Cardiac muscle cell (in vitro differentiated cells and primary cell): ENCODE measurements around the gene ATP8A2. TPM values are rescaled to one million over a fixed set of nuclear protein-coding genes. Genes with fewer than 3 reads are reported as not detected.
A peak's percentile ranks its signal among the peaks of the same experiment; 100 is the strongest.

Experiments used
- DNase-seq, 2 donors: peaks; one replicate each; pipeline versions ENCODE4 v3.0.0 to v3.0.0-alpha.2; 2010 to 2017; ENCODE audit warnings: low read depth in 1 of 2, low spot score in 1 of 2
- H3K27ac ChIP-seq: fragments of 200-600 bp; sonication (generic); 2 replicates; pipeline ENCODE4 v1.5.1; 2016
- H3K27me3 ChIP-seq: fragments of 200-600 bp; sonication (generic); 2 replicates; pipeline ENCODE4 v1.6.0; 2016; ENCODE audit warnings: control low read depth
- H3K36me3 ChIP-seq: fragments of 200-600 bp; sonication (generic); 2 replicates; pipeline ENCODE4 v1.5.1; 2016; ENCODE audit warnings: control low read depth
- H3K4me1 ChIP-seq: fragments of 200-600 bp; sonication (generic); 2 replicates; pipeline ENCODE4 v1.8.1; 2017; ENCODE audit warnings: low read depth, mild to moderate bottlenecking, mixed run types
- H3K4me3 ChIP-seq: fragments of 200-600 bp; sonication (generic); 2 replicates; pipeline ENCODE4 v1.5.1; 2016; ENCODE audit warnings: mild to moderate bottlenecking
- H3K9me3 ChIP-seq: fragments of 200-600 bp; sonication (generic); 2 replicates; pipeline ENCODE4 v1.5.1; 2017; ENCODE audit warnings: low read depth, mild to moderate bottlenecking, control low read depth
- polyA plus RNA-seq: library from polyadenylated mRNA; unstranded; fragments of >200 nt; fragmentation: Nextera tagmentation; extraction: Ambion mirVana; gene quantifications from 2 replicates; pipeline ENCODE4 v1.2.1, GENCODE V29; 2016
- total RNA-seq: library from RNA; depleted of rRNA; stranded (reverse); fragments of >200 nt; gene quantifications from 2 replicates; pipeline ENCODE4 v1.2.3, GENCODE V29; 2016
- TF ChIP-seq, protein P1 (sequence below): IDR thresholded peaks from 2 replicates; pipeline ENCODE4 v1.5.1; 2012; ENCODE audit warnings: low read depth, mild to moderate bottlenecking, low read length

The ATP8A2 gene
- total RNA-seq (0.86 and 1.6 TPM in 2 replicates), polyA plus RNA-seq (0.31 and 0.89 TPM in 2 replicates)

DNA sequence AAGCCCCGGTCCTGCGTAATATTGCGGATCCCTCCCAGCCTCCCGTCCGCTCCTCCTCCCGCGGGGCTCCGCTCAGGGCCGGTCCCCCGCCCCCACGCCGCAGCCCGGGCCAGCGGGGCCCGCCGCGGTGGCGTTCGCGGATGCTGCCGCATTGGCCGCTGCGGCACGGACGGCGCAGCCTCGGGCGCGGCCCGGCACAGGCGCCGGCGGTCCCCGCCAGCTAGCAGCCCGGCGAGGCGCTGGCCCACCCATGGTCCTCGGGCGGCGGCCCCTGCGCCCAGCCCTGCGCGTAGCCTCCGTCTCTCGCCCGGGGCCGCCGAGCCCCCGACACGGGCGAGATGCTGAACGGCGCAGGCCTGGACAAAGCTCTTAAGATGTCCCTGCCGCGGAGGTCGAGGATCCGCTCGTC is at the start of gene ATP8A2:
Gene ATP8A2 (plus strand): TSS at position 100 of the 409 bp plus-strand sequence. CDS start 239 bp downstream, at position 339.
- Histone ChIP-seq H3K27me3 (peaks cover 73% of the 10 kb centered on the region), H3K4me3 (peak within 1 kb of the TSS; percentile 76), H3K27ac (no peak within 1 kb of the TSS), H3K9me3 (no peaks in the 10 kb centered on the region), H3K36me3 (no peaks in the 10 kb centered on the region), H3K4me1 (peaks cover 4% of the 10 kb centered on the region)
- peak in 1 of 2 donors; percentile 59 for DNase-seq
- TF ChIP-seq, protein P1, sequence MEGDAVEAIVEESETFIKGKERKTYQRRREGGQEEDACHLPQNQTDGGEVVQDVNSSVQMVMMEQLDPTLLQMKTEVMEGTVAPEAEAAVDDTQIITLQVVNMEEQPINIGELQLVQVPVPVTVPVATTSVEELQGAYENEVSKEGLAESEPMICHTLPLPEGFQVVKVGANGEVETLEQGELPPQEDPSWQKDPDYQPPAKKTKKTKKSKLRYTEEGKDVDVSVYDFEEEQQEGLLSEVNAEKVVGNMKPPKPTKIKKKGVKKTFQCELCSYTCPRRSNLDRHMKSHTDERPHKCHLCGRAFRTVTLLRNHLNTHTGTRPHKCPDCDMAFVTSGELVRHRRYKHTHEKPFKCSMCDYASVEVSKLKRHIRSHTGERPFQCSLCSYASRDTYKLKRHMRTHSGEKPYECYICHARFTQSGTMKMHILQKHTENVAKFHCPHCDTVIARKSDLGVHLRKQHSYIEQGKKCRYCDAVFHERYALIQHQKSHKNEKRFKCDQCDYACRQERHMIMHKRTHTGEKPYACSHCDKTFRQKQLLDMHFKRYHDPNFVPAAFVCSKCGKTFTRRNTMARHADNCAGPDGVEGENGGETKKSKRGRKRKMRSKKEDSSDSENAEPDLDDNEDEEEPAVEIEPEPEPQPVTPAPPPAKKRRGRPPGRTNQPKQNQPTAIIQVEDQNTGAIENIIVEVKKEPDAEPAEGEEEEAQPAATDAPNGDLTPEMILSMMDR, result no peak

DNA sequence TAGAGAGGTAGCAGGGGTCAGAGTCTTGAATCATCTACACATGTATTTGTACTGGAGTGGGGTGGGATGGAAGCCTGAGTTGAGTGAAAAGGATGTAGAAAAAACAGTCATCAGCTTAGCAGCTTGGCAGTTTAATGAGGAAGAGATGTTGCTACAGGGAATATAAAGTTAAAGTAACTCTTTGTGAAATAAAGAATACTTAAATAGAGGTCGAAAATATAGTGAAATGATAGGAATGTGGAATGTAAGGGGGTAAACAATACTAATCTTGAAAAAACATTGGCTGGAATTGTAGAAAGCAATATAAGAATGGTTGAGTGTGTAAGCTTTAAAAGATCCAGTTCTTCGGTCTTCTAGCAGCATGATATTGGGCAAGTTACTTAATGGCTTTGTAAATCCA is 47.7 kb upstream of the ATP8A2 start:
- Histone ChIP-seq H3K27ac (no peak overlapping the region), H3K4me1 (no peaks in the 10 kb centered on the region), H3K4me3 (no peak overlapping the region), H3K27me3 (no peaks in the 10 kb centered on the region), H3K36me3 (peaks cover 87% of the 10 kb centered on the region), H3K9me3 (no peaks in the 10 kb centered on the region)
- TF ChIP-seq, protein P1, result no peak
- DNase-seq, result no peak

DNA sequence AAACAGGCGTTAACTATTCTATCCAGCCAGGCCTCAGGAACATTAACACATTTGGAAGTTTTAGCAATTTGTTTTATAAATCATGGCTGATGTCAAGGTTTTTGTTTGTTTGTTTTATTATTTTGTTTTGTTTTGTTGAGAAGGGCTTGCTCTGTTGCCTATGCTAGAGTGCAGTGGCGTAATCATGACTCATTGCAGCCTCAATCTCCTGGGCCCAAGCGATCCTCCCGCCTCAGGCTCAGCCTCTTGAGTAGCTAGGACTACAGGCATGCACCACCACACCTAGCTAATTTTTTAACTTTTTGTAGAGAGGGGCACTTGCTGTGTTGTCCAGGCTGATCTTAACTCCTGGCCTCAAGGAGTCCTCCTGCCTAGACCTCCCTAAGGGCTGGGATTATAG is 42.1 kb upstream of the ATP8A2 start:
- Histone ChIP-seq H3K9me3 (no peaks in the 10 kb centered on the region), H3K36me3 (peaks cover 71% of the 10 kb centered on the region), H3K4me3 (no peak overlapping the region), H3K27ac (no peak overlapping the region), H3K4me1 (no peaks in the 10 kb centered on the region), H3K27me3 (no peaks in the 10 kb centered on the region)
- TF ChIP-seq, protein P1, result no peak
- DNase-seq, result peak in 1 of 2 donors; percentile 42

DNA sequence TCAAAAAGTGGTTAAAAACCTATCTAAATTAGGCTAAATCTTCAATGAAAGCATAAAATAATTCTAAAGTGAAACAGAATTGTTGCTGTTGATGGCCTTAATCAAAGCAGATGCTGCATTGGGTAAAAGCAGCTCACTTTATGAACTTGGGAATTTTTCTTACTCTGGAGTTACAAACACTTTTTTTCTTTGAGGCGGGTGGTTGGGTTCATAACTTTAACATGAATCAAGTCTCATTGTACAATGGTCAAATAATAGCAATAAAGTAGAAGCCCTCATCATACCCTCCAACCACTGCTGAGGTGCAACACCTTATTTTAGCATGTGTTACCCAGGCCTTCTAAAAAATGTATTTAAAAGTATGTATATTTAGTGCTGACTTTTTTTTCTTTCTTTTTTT is 41.2 kb upstream of the ATP8A2 start:
- H3K36me3 ChIP-seq, result peaks cover 67% of the 10 kb centered on the region
- no peak overlapping the region for H3K27ac ChIP-seq
- DNase-seq, result peak in 1 of 2 donors; percentile 25
- no peaks in the 10 kb centered on the region for H3K9me3 ChIP-seq
- H3K4me3 ChIP-seq, result no peak overlapping the region
- H3K4me1 ChIP-seq, result no peaks in the 10 kb centered on the region
- TF ChIP-seq, protein P1, result no peak
- no peaks in the 10 kb centered on the region for H3K27me3 ChIP-seq

DNA sequence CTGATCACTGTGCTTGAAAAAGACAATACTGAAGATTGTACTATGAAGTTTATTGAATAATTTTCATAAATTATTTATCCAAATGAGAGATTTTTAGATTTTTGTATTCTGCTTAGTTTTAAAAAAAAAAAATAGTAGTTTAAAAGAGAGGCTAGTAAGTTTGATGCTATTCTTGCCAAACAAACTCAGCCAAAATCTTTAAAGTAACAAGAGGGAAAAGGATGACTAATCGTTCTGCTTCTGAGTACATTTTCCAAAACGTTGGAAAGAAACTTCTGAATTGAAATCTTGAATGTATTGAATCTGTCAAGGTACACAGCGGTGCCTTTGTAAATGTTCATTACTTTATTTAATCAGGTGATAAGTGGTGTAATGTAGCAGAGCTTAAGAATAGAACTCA is 35.9 kb upstream of the ATP8A2 start:
- H3K4me3 ChIP-seq, result no peak overlapping the region
- peak in 1 of 2 donors; percentile 14 for DNase-seq
- H3K9me3 ChIP-seq, result no peaks in the 10 kb centered on the region
- no peaks in the 10 kb centered on the region for H3K27me3 ChIP-seq
- H3K36me3 ChIP-seq, result peaks cover 61% of the 10 kb centered on the region
- H3K27ac ChIP-seq, result no peak overlapping the region
- H3K4me1 ChIP-seq, result no peaks in the 10 kb centered on the region
- TF ChIP-seq, protein P1, result no peak
